GM12878 (cell line): ENCODE data around the gene MGAT5. TPM values are rescaled to one million over a fixed set of nuclear protein-coding genes. Genes with fewer than 3 reads are reported as not detected.

ENCODE experiments used
- ATF7 ChIP-seq: fragments of 450-650 bp; IDR thresholded peaks from 2 replicates; pipeline ENCODE4 v1.6.1; 2016; ENCODE audit warnings: low read depth, mild to moderate bottlenecking
- BCL11A ChIP-seq: IDR thresholded peaks from 2 replicates; pipeline ENCODE4 v1.6.1; 2011; ENCODE audit warnings: low read depth, low read length
- CBFB ChIP-seq: IDR thresholded peaks from 2 replicates; pipeline ENCODE4 v1.6.1; 2016; ENCODE audit warnings: antibody characterized with exemption, low read depth
- CHD2 ChIP-seq: IDR thresholded peaks from 2 replicates; pipeline ENCODE4 v1.6.1; 2011; ENCODE audit warnings: low read depth, low read length, improper control_type of control experiment, borderline replicate concordance
- GABPA ChIP-seq: IDR thresholded peaks from 2 replicates; pipeline ENCODE4 v1.6.1; 2014; ENCODE audit warnings: antibody characterized with exemption, low read depth, mild to moderate bottlenecking, inconsistent platforms
- HCFC1 ChIP-seq: fragments of 150-350 bp; IDR thresholded peaks from 2 replicates; pipeline ENCODE4 v1.6.1; 2014; ENCODE audit warnings: low read length
- IKZF2 ChIP-seq, 2 experiments: fragments of 450-650 bp; IDR thresholded peaks; 2 replicates each; pipeline ENCODE4 v1.6.1; 2017; ENCODE audit warnings: mild to moderate bottlenecking in 2 of 2, moderate library complexity in 2 of 2
- JUND ChIP-seq: IDR thresholded peaks from 2 replicates; pipeline ENCODE4 v1.6.1; 2012; ENCODE audit warnings: low read depth, mild to moderate bottlenecking, low read length, improper control_type of control experiment, moderate library complexity
- LARP7 ChIP-seq: fragments of 450-650 bp; IDR thresholded peaks from 2 replicates; pipeline ENCODE4 v1.6.1; 2017; ENCODE audit warnings: mild to moderate bottlenecking
- MXI1 ChIP-seq: fragments of 150-350 bp; IDR thresholded peaks from 2 replicates; pipeline ENCODE4 v1.6.1; 2011; ENCODE audit warnings: low read depth, mild to moderate bottlenecking, inconsistent platforms, low read length, improper control_type of control experiment
- MYB ChIP-seq: fragments of 150-350 bp; IDR thresholded peaks from 2 replicates; pipeline ENCODE4 v1.6.1; 2014; ENCODE audit warnings: mild to moderate bottlenecking, low read depth, low read length, borderline replicate concordance
- NR2C1 ChIP-seq: fragments of 450-650 bp; IDR thresholded peaks from 2 replicates; pipeline ENCODE4 v1.6.1; 2017; ENCODE audit warnings: antibody characterized with exemption, mild to moderate bottlenecking, moderate library complexity
- PAX5 ChIP-seq: IDR thresholded peaks from 2 replicates; pipeline ENCODE4 v1.6.1; 2011; ENCODE audit warnings: low read depth, low read length, borderline replicate concordance
- RUNX3 ChIP-seq: IDR thresholded peaks from 2 replicates; pipeline ENCODE4 v1.6.1; 2012; ENCODE audit warnings: low read length, inconsistent platforms
- SREBF2 ChIP-seq: IDR thresholded peaks from 2 replicates; pipeline ENCODE4 v1.6.1; 2012; ENCODE audit warnings: mild to moderate bottlenecking, low read length
- STAT3 ChIP-seq: IDR thresholded peaks from 2 replicates; pipeline ENCODE4 v1.6.1; 2011; ENCODE audit warnings: low read depth, low read length, improper control_type of control experiment
- TAF1 ChIP-seq: IDR thresholded peaks from 2 replicates; pipeline ENCODE4 v1.6.1; 2011; ENCODE audit warnings: mild to moderate bottlenecking, low read depth, low read length, borderline replicate concordance
- TBL1XR1 ChIP-seq: IDR thresholded peaks from 2 replicates; pipeline ENCODE4 v1.6.1; 2012; ENCODE audit warnings: low read depth, low read length, improper control_type of control experiment
- YY1 ChIP-seq: IDR thresholded peaks from 2 replicates; pipeline ENCODE4 v1.6.1; 2011; ENCODE audit warnings: low read depth, mild to moderate bottlenecking, low read length
- ZBED1 ChIP-seq: IDR thresholded peaks from 2 replicates; pipeline ENCODE4 v1.6.1; 2016; ENCODE audit warnings: borderline replicate concordance
- ZBTB4 ChIP-seq: fragments of 450-650 bp; formaldehyde crosslinking; IDR thresholded peaks from 2 replicates; pipeline ENCODE4 v1.4.0; 2022; ENCODE audit warnings: mild to moderate bottlenecking, moderate library complexity
- ZNF592 ChIP-seq: fragments of 450-650 bp; IDR thresholded peaks from 2 replicates; pipeline ENCODE4 v1.6.1; 2017; ENCODE audit warnings: mild to moderate bottlenecking, moderate library complexity
- polyA plus RNA-seq, 11 experiments: library from polyadenylated mRNA; depleted of rRNA in 4 of 11; unstranded in 6 of 11; stranded (reverse) in 5 of 11; fragments of >200 nt; fragmentation: Nextera tagmentation in 4 of 11; fragmentation: Illumina TruSeq in 1 of 11; extraction: Ambion mirVana in 4 of 11; extraction: Trizol in 1 of 11; gene quantifications; 1 replicate in 1 of 11; 2 replicates in 10 of 11; pipeline versions ENCODE4 v1.2.1 to v1.2.3, GENCODE V29; 2011 to 2016; ENCODE audit warnings: inconsistent platforms in 2 of 11, missing spikeins in 2 of 11, low read depth in 1 of 11
- total RNA-seq, 4 experiments: library from RNA; depleted of rRNA in 3 of 4; stranded (reverse); fragments of >200 nt in 3 of 4; fragmentation: Illumina TruSeq in 1 of 4; extraction: Trizol in 1 of 4; gene quantifications; 2 replicates each; pipeline versions ENCODE4 v1.2.1 to v1.2.3, GENCODE V29; 2013 to 2021
- TF ChIP-seq, protein P1 (sequence below): fragments of 450-650 bp; IDR thresholded peaks from 2 replicates; pipeline ENCODE4 v1.6.1; 2017; ENCODE audit warnings: mild to moderate bottlenecking
- TF ChIP-seq, protein P2 (sequence below): IDR thresholded peaks from 2 replicates; pipeline ENCODE4 v1.6.1; 2012; ENCODE audit warnings: low read depth, low read length, improper control_type of control experiment

The MGAT5 gene
- total and polyA plus RNA-seq, 10 of the 15 experiments (the other 5 are each of a cell fraction or from before 2014, with no cell fraction given) = 4.9 to 104 (median 36.2) TPM

DNA sequence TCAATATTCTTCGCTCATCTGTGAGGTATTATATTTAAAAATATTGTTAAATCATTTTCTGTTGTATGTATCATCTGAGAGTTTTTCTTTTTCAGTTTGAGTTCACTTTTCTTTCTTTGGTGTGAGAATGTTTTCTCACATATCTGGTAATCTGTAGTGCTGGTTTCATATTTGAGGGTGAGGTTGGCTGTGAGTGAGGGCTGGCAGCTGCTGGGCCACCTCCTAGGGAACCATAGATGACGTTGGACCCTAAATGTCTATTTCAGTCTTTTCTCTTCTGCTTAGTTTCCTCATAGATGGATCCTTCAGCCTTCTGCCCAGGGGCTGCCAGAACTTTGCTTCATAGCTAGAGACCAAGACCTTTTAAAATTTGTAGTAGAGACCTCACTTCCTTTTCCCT lies 33.5 kb downstream of the MGAT5 start (continued):
- TF ChIP-seq, protein P1, sequence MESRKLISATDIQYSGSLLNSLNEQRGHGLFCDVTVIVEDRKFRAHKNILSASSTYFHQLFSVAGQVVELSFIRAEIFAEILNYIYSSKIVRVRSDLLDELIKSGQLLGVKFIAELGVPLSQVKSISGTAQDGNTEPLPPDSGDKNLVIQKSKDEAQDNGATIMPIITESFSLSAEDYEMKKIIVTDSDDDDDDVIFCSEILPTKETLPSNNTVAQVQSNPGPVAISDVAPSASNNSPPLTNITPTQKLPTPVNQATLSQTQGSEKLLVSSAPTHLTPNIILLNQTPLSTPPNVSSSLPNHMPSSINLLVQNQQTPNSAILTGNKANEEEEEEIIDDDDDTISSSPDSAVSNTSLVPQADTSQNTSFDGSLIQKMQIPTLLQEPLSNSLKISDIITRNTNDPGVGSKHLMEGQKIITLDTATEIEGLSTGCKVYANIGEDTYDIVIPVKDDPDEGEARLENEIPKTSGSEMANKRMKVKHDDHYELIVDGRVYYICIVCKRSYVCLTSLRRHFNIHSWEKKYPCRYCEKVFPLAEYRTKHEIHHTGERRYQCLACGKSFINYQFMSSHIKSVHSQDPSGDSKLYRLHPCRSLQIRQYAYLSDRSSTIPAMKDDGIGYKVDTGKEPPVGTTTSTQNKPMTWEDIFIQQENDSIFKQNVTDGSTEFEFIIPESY = no peak
- no peak for TF ChIP-seq NR2C1
- TF ChIP-seq STAT3 = no peak
- TF ChIP-seq MYB = no peak
- 0 out of 2 replicates have a peak, but pooled peaks have one; percentile 34 for TF ChIP-seq YY1
- TF ChIP-seq TBL1XR1 = no peak
- peak; percentile 79 for TF ChIP-seq ATF7
- TF ChIP-seq GABPA = no peak
- no peak for TF ChIP-seq CBFB
- peak; percentile 82 for TF ChIP-seq RUNX3
- no peak for TF ChIP-seq ZBTB4 (CRISPR knock-in tag)
- TF ChIP-seq ZNF592 = no peak
- no peak for TF ChIP-seq LARP7
- TF ChIP-seq, protein P2, sequence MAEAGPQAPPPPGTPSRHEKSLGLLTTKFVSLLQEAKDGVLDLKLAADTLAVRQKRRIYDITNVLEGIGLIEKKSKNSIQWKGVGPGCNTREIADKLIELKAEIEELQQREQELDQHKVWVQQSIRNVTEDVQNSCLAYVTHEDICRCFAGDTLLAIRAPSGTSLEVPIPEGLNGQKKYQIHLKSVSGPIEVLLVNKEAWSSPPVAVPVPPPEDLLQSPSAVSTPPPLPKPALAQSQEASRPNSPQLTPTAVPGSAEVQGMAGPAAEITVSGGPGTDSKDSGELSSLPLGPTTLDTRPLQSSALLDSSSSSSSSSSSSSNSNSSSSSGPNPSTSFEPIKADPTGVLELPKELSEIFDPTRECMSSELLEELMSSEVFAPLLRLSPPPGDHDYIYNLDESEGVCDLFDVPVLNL = no peak
- no peak for TF ChIP-seq HCFC1
- TF ChIP-seq ZBED1 = peak; percentile 75; the same call in 1 of the 2 replicates
- no peak for TF ChIP-seq SREBF2
- no peak for TF ChIP-seq TAF1
- TF ChIP-seq JUND = no peak
- peak; percentile 43; the same call in 1 of the 2 replicates for TF ChIP-seq PAX5
- TF ChIP-seq CHD2 = no peak
- no peak for TF ChIP-seq MXI1
- TF ChIP-seq IKZF2 (IDR thresholded peaks at IDR 0.05) = peak; percentile 63 to 65
- TF ChIP-seq BCL11A = peak; percentile 56
